Stimulated activated CD8-positive, alpha-beta memory T cell treated with anti-CD3 and anti-CD28 coated beads, Interleukin-15, amount 100 ng/mL, for 4 hours (primary cell): ENCODE results near the gene MEF2D.

Experiments
- DNase-seq, 2 donors: peaks; one replicate each; pipeline ENCODE4 v3.0.0-alpha.2; 2020; ENCODE audit warnings: low read depth in 2 of 2

The MEF2D gene

GRCh38 chr1:156428746-156429288 lies 71.8 kb downstream of the MEF2D start:
- no peak for DNase-seq

- DNase-seq = no peak
These were observed 72.6 kb downstream of the MEF2D start for GRCh38 chr1:156427957-156428356.

- DNase-seq = no peak
These were observed 74.6 kb downstream of the MEF2D start for GRCh38 chr1:156425943-156426342.

GRCh38 chr1:156424806-156425432 lies 75.7 kb downstream of the MEF2D start:
- no peak for DNase-seq

GRCh38 chr1:156423422-156424352 lies 76.9 kb downstream of the MEF2D start:
- no peak for DNase-seq

GRCh38 chr1:156422602-156423091 lies 77.9 kb downstream of the MEF2D start:
- DNase-seq = no peak

GRCh38 chr1:156421939-156422601 lies 78.5 kb downstream of the MEF2D start:
- DNase-seq = no peak

GRCh38 chr1:156421062-156421938 lies 79.3 kb downstream of the MEF2D start:
- DNase-seq = peak; percentile 40 to 42

- peak; percentile 9 to 20 for DNase-seq
These were observed 80.1 kb downstream of the MEF2D start for GRCh38 chr1:156420205-156421061.

- DNase-seq = peak; percentile 24 to 35
These were observed 80.7 kb downstream of the MEF2D start for GRCh38 chr1:156419854-156420204.

GRCh38 chr1:156418416-156419070 lies 82.0 kb downstream of the MEF2D start:
- no peak for DNase-seq

GRCh38 chr1:156417401-156418020 lies 83.1 kb downstream of the MEF2D start:
- DNase-seq = no peak

GRCh38 chr1:156416993-156417392 lies 83.6 kb downstream of the MEF2D start:
- no peak for DNase-seq

GRCh38 chr1:156414461-156415064 lies 86.0 kb downstream of the MEF2D start:
- no peak for DNase-seq
